DOHH2 (cell line): ENCODE results near the gene ADAMTS2.

ENCODE experiments used
- H3F3A ChIP-seq: fragments of 200-600 bp; sonication (generic), shearing (Covaris generic); 2 replicates; pipeline ENCODE4 v1.6.0; 2016; ENCODE audit warnings: antibody characterized with exemption, mild to moderate bottlenecking; ENCODE audit not compliant: control insufficient read depth, insufficient read depth
- H3K27ac ChIP-seq: fragments of 200-600 bp; sonication (generic); 2 replicates; pipeline ENCODE4 v1.5.1; 2014; ENCODE audit warnings: low read depth, mild to moderate bottlenecking, low read length, moderate library complexity
- H3K27me3 ChIP-seq: fragments of 200-600 bp; sonication (generic); 2 replicates; pipeline ENCODE4 v1.6.1; 2014; ENCODE audit warnings: mild to moderate bottlenecking, low read length, mixed read lengths; ENCODE audit not compliant: control insufficient read depth
- H3K36me3 ChIP-seq: fragments of 200-600 bp; sonication (generic); 2 replicates; pipeline ENCODE4 v1.6.1; 2014; ENCODE audit warnings: mild to moderate bottlenecking, low read length, moderate library complexity, mixed read lengths; ENCODE audit not compliant: control insufficient read depth
- H3K4me1 ChIP-seq: fragments of 200-600 bp; sonication (generic); 2 replicates; pipeline ENCODE4 v1.6.1; 2014; ENCODE audit warnings: mild to moderate bottlenecking, low read length, mixed read lengths; ENCODE audit not compliant: control insufficient read depth
- H3K4me2 ChIP-seq: fragments of 200-600 bp; sonication (generic); 2 replicates; pipeline ENCODE4 v1.6.0; 2014; ENCODE audit warnings: mild to moderate bottlenecking, low read length, moderate library complexity
- H3K4me3 ChIP-seq: fragments of 200-600 bp; sonication (generic); 2 replicates; pipeline ENCODE4 v1.5.1; 2014; ENCODE audit warnings: mild to moderate bottlenecking, low read length, mixed read lengths
- H3K79me2 ChIP-seq: fragments of 200-600 bp; sonication (generic); 2 replicates; pipeline ENCODE4 v1.6.1; 2014; ENCODE audit warnings: mild to moderate bottlenecking, low read length, mixed read lengths; ENCODE audit not compliant: control insufficient read depth
- H3K9me2 ChIP-seq: fragments of 200-600 bp; sonication (generic); replicated peaks from 2 replicates; pipeline ENCODE4 v1.6.1; 2014; ENCODE audit warnings: mild to moderate bottlenecking, low read length, mixed read lengths; ENCODE audit not compliant: control insufficient read depth
- H3K9me3 ChIP-seq: fragments of 200-600 bp; sonication (generic); 2 replicates; pipeline ENCODE4 v1.6.1; 2014; ENCODE audit warnings: antibody characterized with exemption, low read length, mixed read lengths; ENCODE audit not compliant: control insufficient read depth, insufficient read depth
- H4K20me1 ChIP-seq: fragments of 200-600 bp; sonication (generic); 2 replicates; pipeline ENCODE4 v1.6.0; 2014; ENCODE audit warnings: low read depth, mild to moderate bottlenecking, antibody characterized with exemption, low read length, moderate library complexity; ENCODE audit not compliant: control insufficient read depth, insufficient read depth
- EZH2phosphoT487 ChIP-seq: fragments of 200-600 bp; sonication (generic); IDR thresholded peaks from 2 replicates; pipeline ENCODE4 v1.6.1; 2017; ENCODE audit warnings: borderline replicate concordance, mild to moderate bottlenecking, antibody characterized with exemption, low read length, moderate library complexity, mixed read lengths
- TF ChIP-seq, protein P1 (sequence below): fragments of 200-600 bp; sonication (generic); IDR thresholded peaks from one replicate; pipeline ENCODE4 v1.5.1; 2014; ENCODE audit warnings: antibody characterized with exemption, mild to moderate bottlenecking, low read depth, low read length; ENCODE audit not compliant: poor library complexity, severe bottlenecking

Gene ADAMTS2

DNA sequence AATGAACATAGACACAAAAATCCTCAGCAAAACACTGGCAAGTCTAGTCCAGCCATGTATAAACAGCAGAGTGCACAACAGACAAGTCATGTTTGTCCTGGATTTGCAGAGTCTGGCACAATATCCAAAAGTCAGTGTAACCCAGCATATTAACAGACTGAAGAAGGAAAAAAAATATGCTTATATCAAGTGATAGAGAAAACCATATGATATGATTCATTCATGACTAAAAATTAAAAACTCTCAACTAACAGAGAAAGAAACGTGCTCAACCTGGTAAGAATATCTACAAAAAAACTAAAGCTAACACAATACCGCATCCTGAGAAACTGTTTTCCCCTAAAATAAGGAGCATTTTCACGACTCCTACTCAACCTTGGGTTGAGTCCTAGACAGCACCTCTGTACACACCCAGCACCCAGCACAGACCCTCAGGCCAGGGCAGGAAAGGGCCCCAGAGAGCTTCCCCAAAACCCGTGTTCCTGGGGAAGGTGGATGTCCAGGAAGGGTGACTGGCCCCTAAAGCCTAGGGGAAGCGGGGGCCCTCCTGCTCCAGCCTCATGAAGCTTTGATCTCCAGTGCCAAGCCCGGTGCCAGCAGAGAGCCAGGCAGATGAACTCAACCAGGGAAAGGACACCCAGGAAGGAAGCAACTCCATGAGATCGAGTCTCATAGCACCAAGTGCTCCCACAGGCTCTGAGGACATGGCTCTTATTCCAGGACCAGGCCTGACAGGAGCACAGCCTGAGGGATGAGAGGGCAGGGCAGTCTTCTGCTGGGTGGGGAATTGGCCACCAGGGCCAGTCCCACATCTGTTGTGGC is 38.9 kb downstream of the ADAMTS2 start:
- Histone ChIP-seq H4K20me1 (no peaks in the 10 kb centered on the region), H3K9me2 (no peaks in the 10 kb centered on the region), H3K27me3 (no peaks in the 10 kb centered on the region), H3K4me2 (no peak overlapping the region), H3K79me2 (no peaks in the 10 kb centered on the region), H3K4me1 (no peaks in the 10 kb centered on the region), H3F3A (no peaks in the 10 kb centered on the region), H3K9me3 (no peaks in the 10 kb centered on the region), H3K36me3 (no peaks in the 10 kb centered on the region), H3K27ac (no peak overlapping the region), H3K4me3 (no peak overlapping the region)
- TF ChIP-seq EZH2phosphoT487 = no peak
- TF ChIP-seq, protein P1, sequence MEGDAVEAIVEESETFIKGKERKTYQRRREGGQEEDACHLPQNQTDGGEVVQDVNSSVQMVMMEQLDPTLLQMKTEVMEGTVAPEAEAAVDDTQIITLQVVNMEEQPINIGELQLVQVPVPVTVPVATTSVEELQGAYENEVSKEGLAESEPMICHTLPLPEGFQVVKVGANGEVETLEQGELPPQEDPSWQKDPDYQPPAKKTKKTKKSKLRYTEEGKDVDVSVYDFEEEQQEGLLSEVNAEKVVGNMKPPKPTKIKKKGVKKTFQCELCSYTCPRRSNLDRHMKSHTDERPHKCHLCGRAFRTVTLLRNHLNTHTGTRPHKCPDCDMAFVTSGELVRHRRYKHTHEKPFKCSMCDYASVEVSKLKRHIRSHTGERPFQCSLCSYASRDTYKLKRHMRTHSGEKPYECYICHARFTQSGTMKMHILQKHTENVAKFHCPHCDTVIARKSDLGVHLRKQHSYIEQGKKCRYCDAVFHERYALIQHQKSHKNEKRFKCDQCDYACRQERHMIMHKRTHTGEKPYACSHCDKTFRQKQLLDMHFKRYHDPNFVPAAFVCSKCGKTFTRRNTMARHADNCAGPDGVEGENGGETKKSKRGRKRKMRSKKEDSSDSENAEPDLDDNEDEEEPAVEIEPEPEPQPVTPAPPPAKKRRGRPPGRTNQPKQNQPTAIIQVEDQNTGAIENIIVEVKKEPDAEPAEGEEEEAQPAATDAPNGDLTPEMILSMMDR = no peak

DNA sequence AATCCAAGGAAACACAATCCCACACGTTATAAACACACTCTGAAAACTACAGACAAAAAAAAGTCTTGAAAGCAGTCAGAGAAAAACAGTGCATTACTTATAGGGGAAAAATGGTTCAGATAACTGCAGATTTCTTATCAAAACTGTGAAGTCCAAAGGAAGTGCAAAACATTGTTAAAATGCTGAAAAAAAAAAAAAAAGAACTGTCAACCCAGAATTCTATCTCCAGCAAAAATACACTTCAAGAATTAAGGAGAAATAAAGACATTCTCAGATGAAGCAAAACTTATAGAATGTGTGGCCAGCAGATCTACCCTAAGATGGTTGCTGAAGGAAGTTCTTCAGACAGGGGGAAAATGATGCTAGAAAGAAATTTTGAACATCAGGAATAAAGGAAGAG is 40.4 kb downstream of the ADAMTS2 start:
- no peaks in the 10 kb centered on the region for H3K9me3 ChIP-seq
- no peaks in the 10 kb centered on the region for H3K27me3 ChIP-seq
- H3K4me1 ChIP-seq = no peaks in the 10 kb centered on the region
- no peak overlapping the region for H3K4me2 ChIP-seq
- no peak overlapping the region for H3K27ac ChIP-seq
- no peaks in the 10 kb centered on the region for H3F3A ChIP-seq
- H3K9me2 ChIP-seq = no peaks in the 10 kb centered on the region
- no peaks in the 10 kb centered on the region for H4K20me1 ChIP-seq
- H3K36me3 ChIP-seq = no peaks in the 10 kb centered on the region
- no peaks in the 10 kb centered on the region for H3K79me2 ChIP-seq
- TF ChIP-seq EZH2phosphoT487 = no peak
- TF ChIP-seq, protein P1 = no peak
- no peak overlapping the region for H3K4me3 ChIP-seq

DNA sequence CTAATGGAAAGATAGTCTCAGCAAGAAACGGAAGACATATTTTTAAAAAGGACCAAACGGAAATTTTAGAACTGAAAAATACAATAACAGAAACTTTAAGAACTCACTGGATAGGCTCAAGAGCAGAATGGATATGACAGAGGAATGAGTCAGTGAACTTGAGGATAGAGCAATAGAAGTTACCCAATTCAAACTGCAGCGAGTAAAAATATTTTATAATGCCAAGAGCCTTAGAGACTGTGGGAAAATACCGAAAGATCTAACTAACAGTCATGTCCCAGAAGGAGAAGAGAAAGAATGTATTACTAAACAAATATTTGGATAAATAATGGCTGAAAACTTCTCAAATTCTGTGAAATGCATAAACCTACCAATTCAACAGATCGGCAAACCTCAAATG is 40.8 kb downstream of the ADAMTS2 start:
- TF ChIP-seq, protein P1 = no peak
- no peak for TF ChIP-seq EZH2phosphoT487
- H3K27me3 ChIP-seq = no peaks in the 10 kb centered on the region
- no peaks in the 10 kb centered on the region for H4K20me1 ChIP-seq
- no peaks in the 10 kb centered on the region for H3K4me1 ChIP-seq
- H3K36me3 ChIP-seq = no peaks in the 10 kb centered on the region
- no peak overlapping the region for H3K4me3 ChIP-seq
- no peaks in the 10 kb centered on the region for H3F3A ChIP-seq
- no peaks in the 10 kb centered on the region for H3K9me3 ChIP-seq
- H3K4me2 ChIP-seq = no peak overlapping the region
- no peaks in the 10 kb centered on the region for H3K9me2 ChIP-seq
- no peak overlapping the region for H3K27ac ChIP-seq
- no peaks in the 10 kb centered on the region for H3K79me2 ChIP-seq
